Liver (tissue), 3 donors: ENCODE data around the gene COPZ2.
"Not testable (repeated sequence)": the region's sequence is repeated elsewhere in the genome, so short reads cannot be mapped to it uniquely, and the experiment has no call there.

Experiments used
- ATF3 ChIP-seq: IDR thresholded peaks from 2 replicates; pipeline ENCODE4 v1.6.1; 2016; ENCODE audit warnings: antibody characterized with exemption
- CTCF ChIP-seq: fragments of 150-350 bp; IDR thresholded peaks from 2 replicates; pipeline ENCODE4 v1.5.1; 2017; ENCODE audit warnings: improper control_type of control experiment, low read depth, low read length; ENCODE audit not compliant: missing input control
- FOXA1 ChIP-seq: IDR thresholded peaks from 2 replicates; pipeline ENCODE4 v1.6.1; 2016; ENCODE audit warnings: antibody characterized with exemption
- GABPA ChIP-seq, 2 donors: IDR thresholded peaks in 1 of 2; conservative IDR thresholded peaks in 1 of 2; 2 replicates each; pipeline ENCODE4 v1.6.1; 2016; ENCODE audit warnings: antibody characterized with exemption in 2 of 2, mild to moderate bottlenecking in 1 of 2, moderate library complexity in 1 of 2
- HNF4A ChIP-seq, 2 donors: conservative IDR thresholded peaks; 2 replicates each; pipeline ENCODE4 v1.6.1; 2016; ENCODE audit warnings: antibody characterized with exemption in 2 of 2, mild to moderate bottlenecking in 2 of 2
- JUND ChIP-seq, 2 donors: IDR thresholded peaks; 2 replicates each; pipeline ENCODE4 v1.6.1; 2016; ENCODE audit warnings: antibody characterized with exemption in 2 of 2
- RAD21 ChIP-seq, 2 donors: IDR thresholded peaks; 2 replicates each; pipeline ENCODE4 v1.6.1; 2016; ENCODE audit warnings: antibody characterized with exemption in 2 of 2, mild to moderate bottlenecking in 2 of 2
- SP1 ChIP-seq: IDR thresholded peaks from 2 replicates; pipeline ENCODE4 v1.6.1; 2018; ENCODE audit warnings: antibody characterized with exemption, mild to moderate bottlenecking
- TAF1 ChIP-seq: conservative IDR thresholded peaks from 2 replicates; pipeline ENCODE4 v1.6.1; 2016; ENCODE audit warnings: antibody characterized with exemption, mild to moderate bottlenecking
- YY1 ChIP-seq: IDR thresholded peaks from 2 replicates; pipeline ENCODE4 v1.6.1; 2016; ENCODE audit warnings: antibody characterized with exemption, mild to moderate bottlenecking
- TF ChIP-seq, protein P1 (sequence below): IDR thresholded peaks from 2 replicates; pipeline ENCODE4 v1.6.1; 2016; ENCODE audit warnings: antibody characterized with exemption, mild to moderate bottlenecking
- donor health status: healthy.
- donor health status: healthy.

DNA sequence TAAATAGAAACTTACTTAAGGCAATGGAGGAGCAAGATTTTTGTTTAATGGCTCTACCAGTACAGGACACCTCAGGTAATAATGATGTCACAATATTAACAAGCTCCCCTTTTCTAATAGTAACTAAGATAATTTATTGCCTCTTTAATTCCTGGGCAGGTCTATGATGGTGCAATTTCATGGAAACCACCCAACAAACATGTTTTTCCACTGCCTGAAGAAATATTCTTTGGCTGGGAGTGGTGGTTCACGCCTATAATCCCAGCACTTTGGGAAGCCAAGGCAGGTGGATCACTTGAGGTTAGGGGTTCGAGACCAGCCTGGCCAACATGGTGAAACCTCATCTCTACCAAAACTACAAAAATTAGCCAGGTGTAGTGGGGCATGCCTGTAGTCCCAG lies 30.2 kb upstream of the COPZ2 start:
- not testable (repeated sequence) for TF ChIP-seq CTCF; TAF1; FOXA1; GABPA (IDR thresholded peaks at IDR 0.05 in 1 of 2, conservative IDR thresholded peaks at IDR 0.05 in 1 of 2); YY1
- TF ChIP-seq RAD21 (IDR thresholded peaks at IDR 0.05) = peak in 1 of 2 donors; percentile 14
- TF ChIP-seq, protein P1, sequence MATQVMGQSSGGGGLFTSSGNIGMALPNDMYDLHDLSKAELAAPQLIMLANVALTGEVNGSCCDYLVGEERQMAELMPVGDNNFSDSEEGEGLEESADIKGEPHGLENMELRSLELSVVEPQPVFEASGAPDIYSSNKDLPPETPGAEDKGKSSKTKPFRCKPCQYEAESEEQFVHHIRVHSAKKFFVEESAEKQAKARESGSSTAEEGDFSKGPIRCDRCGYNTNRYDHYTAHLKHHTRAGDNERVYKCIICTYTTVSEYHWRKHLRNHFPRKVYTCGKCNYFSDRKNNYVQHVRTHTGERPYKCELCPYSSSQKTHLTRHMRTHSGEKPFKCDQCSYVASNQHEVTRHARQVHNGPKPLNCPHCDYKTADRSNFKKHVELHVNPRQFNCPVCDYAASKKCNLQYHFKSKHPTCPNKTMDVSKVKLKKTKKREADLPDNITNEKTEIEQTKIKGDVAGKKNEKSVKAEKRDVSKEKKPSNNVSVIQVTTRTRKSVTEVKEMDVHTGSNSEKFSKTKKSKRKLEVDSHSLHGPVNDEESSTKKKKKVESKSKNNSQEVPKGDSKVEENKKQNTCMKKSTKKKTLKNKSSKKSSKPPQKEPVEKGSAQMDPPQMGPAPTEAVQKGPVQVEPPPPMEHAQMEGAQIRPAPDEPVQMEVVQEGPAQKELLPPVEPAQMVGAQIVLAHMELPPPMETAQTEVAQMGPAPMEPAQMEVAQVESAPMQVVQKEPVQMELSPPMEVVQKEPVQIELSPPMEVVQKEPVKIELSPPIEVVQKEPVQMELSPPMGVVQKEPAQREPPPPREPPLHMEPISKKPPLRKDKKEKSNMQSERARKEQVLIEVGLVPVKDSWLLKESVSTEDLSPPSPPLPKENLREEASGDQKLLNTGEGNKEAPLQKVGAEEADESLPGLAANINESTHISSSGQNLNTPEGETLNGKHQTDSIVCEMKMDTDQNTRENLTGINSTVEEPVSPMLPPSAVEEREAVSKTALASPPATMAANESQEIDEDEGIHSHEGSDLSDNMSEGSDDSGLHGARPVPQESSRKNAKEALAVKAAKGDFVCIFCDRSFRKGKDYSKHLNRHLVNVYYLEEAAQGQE = not testable (repeated sequence)
- TF ChIP-seq JUND (IDR thresholded peaks at IDR 0.05) = peak in 1 of 2 donors; percentile 13
- TF ChIP-seq ATF3 = peak; percentile 22
- TF ChIP-seq SP1 = peak; percentile 5
- peak in 1 of 2 donors; percentile 19 for TF ChIP-seq HNF4A (conservative IDR thresholded peaks at IDR 0.05)
